ENCODE results near the gene PIH1D1.
"Not testable (repeated sequence)": the region's sequence is repeated elsewhere in the genome, so short reads cannot be mapped to it uniquely, and the experiment has no call there.

- TF ChIP-seq CTCF, POLR2AphosphoS5 (IDR thresholded peaks at IDR 0.05): not testable (repeated sequence)
Measured at GRCh38 chr19:49444100-49444700, 7.4 kb downstream of the PIH1D1 start.
